Mucosa of descending colon (tissue), 3 donors: ENCODE data around the gene TEX10. TPM values are rescaled to one million over a fixed set of nuclear protein-coding genes. Genes with fewer than 3 reads are reported as not detected.
A peak's percentile ranks its signal among the peaks of the same experiment; 100 is the strongest.

ENCODE experiments used
- ATAC-seq: fragments of 200-7000 bp; cut with Tn5 transposase; one replicate; pipeline ENCODE4 v1.9.1; 2020; ENCODE audit warnings: mild to moderate bottlenecking, moderate library complexity
- DNase-seq, 3 donors: peaks; one replicate each; pipeline ENCODE4 v3.0.0-alpha.2; 2020
- H3K36me3 ChIP-seq: fragments of 200-600 bp; one replicate; pipeline ENCODE4 v1.8.0; 2021; ENCODE audit warnings: low read depth, mild to moderate bottlenecking
- H3K4me1 ChIP-seq: fragments of 200-600 bp; one replicate; pipeline ENCODE4 v1.8.0; 2021; ENCODE audit warnings: low read depth, mild to moderate bottlenecking
- H3K4me3 ChIP-seq: fragments of 200-600 bp; one replicate; pipeline ENCODE4 v1.8.0; 2021; ENCODE audit warnings: mild to moderate bottlenecking
- H3K9me3 ChIP-seq: fragments of 200-600 bp; one replicate; pipeline ENCODE4 v1.8.0; 2021; ENCODE audit warnings: mild to moderate bottlenecking
- CTCF ChIP-seq: fragments of 200-600 bp; IDR thresholded peaks from one replicate; pipeline ENCODE4 v1.8.0; 2022; ENCODE audit warnings: antibody characterized with exemption, mild to moderate bottlenecking
- intact Hi-C, 2 donors: fragments of 100-400 bp; cut with DNase I in 1 of 2; cut with micrococcal nuclease in 1 of 2; formaldehyde crosslinking; loops; one replicate each; pipeline versions ENCODE4 v1.11.0 to v1.11.1; 2022; cut with DNase I, micrococcal nuclease
- long read RNA-seq, 2 donors: library from polyadenylated mRNA; unstranded; transcript quantifications; one replicate each; pipeline ENCODE4 v2.0.0, GENCODE V29; 2019 to 2021
- total RNA-seq, 3 donors: library from RNA; stranded (reverse); fragmentation: NEBNext Ultra II Directional in 2 of 3; extraction: Animal tissue kit (Norgen Biotek cat#: 25700) in 2 of 3; gene quantifications; one replicate each; pipeline versions ENCODE4 v1.2.1 to v1.2.4, GENCODE V29; 2021 to 2023
- donor health status: DM: no; HTN: no; CAD: no; lungs with moderate emphysema.
- donor health status: DM: no; HTN: no; CAD: no.
- donor health status: DM: no; HTN: yes; CAD: no.

Gene TEX10
- total RNA-seq = 10 to 100 TPM in 2 of 3 donors, 1 to 10 TPM in 1; 8.1 to 11.6 (median 11.0) TPM
- long read RNA-seq, donor 1, transcript TEX10-201 (15 exons, 3,074 nt) = major isoform, 5 of 10 reads
- long read RNA-seq, donor 1, partial matches to known transcripts = 0 of 10 reads
- long read RNA-seq, donor 1, other reads (novel, unspliced or antisense) = 5 of 10 reads
- long read RNA-seq, donor 2, partial matches to known transcripts = 1 of 3 reads
- long read RNA-seq, donor 2, other reads (novel, unspliced or antisense) = 0 of 3 reads

- ATAC-seq (peak; percentile 99), DNase-seq (peak; percentile 92 to 93 (median 92))
- intact Hi-C loops = no loop called here
- TF ChIP-seq CTCF = no peak
- Histone ChIP-seq H3K9me3 (no peaks in the 10 kb centered on the region), H3K4me1 (peaks cover 12% of the 10 kb centered on the region), H3K36me3 (no peaks in the 10 kb centered on the region), H3K4me3 (peak within 1 kb of the TSS; percentile 95)
Measured at GRCh38 chr9:100352727-100353505, at the start of gene TEX10. TEX10 (minus strand) TSS chr9:100352942; CDS start chr9:100349363, 3,579 bp downstream.

- H3K9me3 ChIP-seq = no peaks in the 10 kb centered on the region
- no peaks in the 10 kb centered on the region for H3K36me3 ChIP-seq
- no peak overlapping the region for H3K4me3 ChIP-seq
- DNase-seq = no peak
- H3K4me1 ChIP-seq = no peaks in the 10 kb centered on the region
- no peak for ATAC-seq
- intact Hi-C loops = no loop called here
- TF ChIP-seq CTCF = no peak
Measured at GRCh38 chr9:100401042-100401441, 48.3 kb upstream of the TEX10 start.

- no peak for TF ChIP-seq CTCF
- intact Hi-C loops = no loop called here
- H3K9me3 ChIP-seq = no peaks in the 10 kb centered on the region
- no peak for ATAC-seq
- H3K4me3 ChIP-seq = no peak overlapping the region
- no peaks in the 10 kb centered on the region for H3K4me1 ChIP-seq
- H3K36me3 ChIP-seq = no peaks in the 10 kb centered on the region
- DNase-seq = no peak
Measured at GRCh38 chr9:100397529-100398266, 45.0 kb upstream of the TEX10 start.

- no peak for TF ChIP-seq CTCF
- no peaks in the 10 kb centered on the region for H3K36me3 ChIP-seq
- H3K4me3 ChIP-seq = no peak overlapping the region
- ATAC-seq = no peak
- H3K4me1 ChIP-seq = no peaks in the 10 kb centered on the region
- no peak for DNase-seq
- peaks cover 2% of the 10 kb centered on the region for H3K9me3 ChIP-seq
- intact Hi-C loops = no loop called here
Measured at GRCh38 chr9:100396769-100397168, 44.0 kb upstream of the TEX10 start.

- H3K4me3 ChIP-seq = no peak overlapping the region
- no peaks in the 10 kb centered on the region for H3K36me3 ChIP-seq
- H3K4me1 ChIP-seq = no peaks in the 10 kb centered on the region
- peaks cover 2% of the 10 kb centered on the region for H3K9me3 ChIP-seq
- ATAC-seq (no peak), DNase-seq (no peak)
- intact Hi-C loops = no loop called here
- TF ChIP-seq CTCF = no peak
Measured at GRCh38 chr9:100394816-100395215, 42.1 kb upstream of the TEX10 start.
